NCI-H345 (cell line): ENCODE results near the gene MASP2.
"Not testable (repeated sequence)": the region's sequence is repeated elsewhere in the genome, so short reads cannot be mapped to it uniquely, and the experiment has no call there.

Experiments
- DNase-seq: peaks from one replicate; lab custom pipeline; 2025; lab: John Stamatoyannopoulos, UW

Gene MASP2

DNA sequence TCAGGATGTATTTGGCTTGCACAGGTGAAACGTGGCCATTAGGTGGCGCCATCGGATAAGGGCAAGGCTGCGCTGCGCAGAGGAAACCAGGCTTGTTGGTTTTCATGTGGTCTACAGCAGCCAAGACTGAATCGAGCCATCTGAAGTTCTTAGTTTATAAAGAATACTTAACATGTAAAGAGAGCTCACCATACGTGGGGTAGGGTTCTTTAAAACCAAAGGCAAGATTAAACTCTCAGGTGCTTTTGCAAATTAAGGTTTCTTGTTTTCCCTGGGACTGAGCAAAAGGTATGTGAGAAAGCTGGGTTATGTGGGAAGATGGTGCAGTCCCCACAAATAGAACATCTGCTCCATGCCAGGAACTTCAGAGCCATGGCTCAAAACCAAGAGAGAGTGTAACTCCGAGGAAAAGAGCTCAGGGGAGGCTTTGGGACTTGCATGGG, 9.3 kb downstream of the MASP2 start:
- DNase-seq = peak; percentile 88

DNA sequence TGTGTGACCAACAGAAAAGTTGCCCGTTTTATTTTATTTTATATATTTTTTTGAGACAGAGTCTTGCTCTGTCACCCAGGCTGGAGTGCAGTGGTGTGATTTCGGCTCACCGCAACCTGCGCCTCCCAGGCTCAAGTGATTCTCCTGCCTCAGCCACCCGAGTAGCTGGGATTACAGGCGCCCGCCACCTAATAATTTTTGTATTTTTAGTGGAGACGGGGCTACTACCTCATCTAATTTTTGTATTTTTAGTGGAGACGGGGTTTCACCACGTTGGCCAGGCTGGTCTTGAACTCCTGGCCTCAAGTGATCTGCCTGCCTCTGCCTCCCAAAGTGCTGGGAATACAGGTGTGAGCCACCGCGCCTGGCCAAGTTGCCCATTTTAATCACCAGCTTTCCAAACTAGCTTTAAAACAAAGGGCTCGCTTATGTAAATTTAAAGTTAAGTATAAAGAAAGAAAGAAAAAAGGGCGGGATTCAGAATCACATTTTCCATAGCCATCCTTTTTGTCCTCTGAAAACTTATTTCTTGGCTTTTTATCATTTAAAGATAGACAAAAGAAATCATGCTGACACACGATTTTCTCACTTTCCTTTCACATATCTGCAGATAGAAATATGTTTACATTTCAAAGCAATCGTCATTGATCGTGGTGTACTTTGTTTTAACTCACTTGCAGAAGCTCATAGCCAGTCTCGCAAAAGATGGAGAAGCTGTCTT, 9.9 kb downstream of the MASP2 start:
- not testable (repeated sequence) for DNase-seq

DNA sequence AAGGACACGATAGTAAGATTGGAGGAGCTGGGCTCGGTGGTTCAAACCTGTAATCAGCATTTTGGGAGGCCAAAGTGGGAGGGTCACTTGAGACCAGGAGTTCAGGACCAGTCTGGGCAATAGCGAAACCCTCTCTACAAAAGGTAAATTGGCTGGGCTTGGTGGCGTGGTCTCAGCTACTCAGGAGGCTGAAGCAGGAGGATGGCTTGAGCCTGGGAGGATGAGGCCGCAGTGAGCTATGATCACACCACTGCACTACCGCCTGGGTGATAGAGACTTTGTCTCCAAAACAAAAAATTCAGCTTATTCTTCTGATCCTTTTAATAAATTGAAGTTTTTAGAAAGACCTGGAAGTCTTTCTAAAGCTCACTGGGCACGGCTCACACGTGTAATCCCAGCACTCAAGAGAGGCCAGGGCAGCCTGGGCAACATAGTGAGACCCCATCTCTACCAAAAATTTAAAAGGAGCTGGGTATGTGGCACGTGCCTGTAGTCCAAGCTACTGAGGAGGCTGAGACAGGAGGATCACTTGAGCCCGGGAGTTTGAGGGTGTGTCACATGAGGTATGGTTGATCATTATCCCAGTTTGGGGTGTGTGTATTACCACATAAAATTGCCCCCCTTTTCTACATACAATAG, 15.3 kb downstream of the MASP2 start:
- no peak for DNase-seq

- DNase-seq = no peak
These were observed 16.2 kb downstream of the MASP2 start for GRCh38 chr1:11030865-11031264.

- no peak for DNase-seq
These were observed 19.0 kb downstream of the MASP2 start for GRCh38 chr1:11028018-11028417.

DNA sequence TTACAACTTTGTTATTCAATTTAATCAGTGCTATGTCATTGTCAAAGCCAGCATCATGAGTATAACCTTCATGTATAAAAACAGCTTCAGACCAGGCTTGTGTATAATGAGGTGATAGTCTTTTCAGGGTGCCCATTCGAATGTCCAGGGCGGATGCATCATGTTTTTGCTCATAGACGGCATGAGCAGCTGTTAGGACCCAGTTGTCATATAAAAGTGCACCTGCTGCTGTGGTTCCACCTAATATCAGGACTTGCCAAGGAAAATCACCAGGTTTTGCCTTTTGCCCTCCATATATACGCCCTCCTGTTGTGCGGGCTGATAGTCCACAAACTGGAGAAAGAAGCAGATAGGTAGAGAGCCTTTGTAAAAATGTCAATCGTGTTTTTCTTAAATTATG, 19.7 kb downstream of the MASP2 start:
- no peak for DNase-seq

GRCh38 chr1:11026903-11027302, 20.1 kb downstream of the MASP2 start:
- no peak for DNase-seq

- no peak for DNase-seq
These were observed 21.0 kb downstream of the MASP2 start for GRCh38 chr1:11026052-11026451.

GRCh38 chr1:11025618-11026017, 21.4 kb downstream of the MASP2 start:
- DNase-seq = no peak

- no peak for DNase-seq
These were observed 22.2 kb downstream of the MASP2 start for GRCh38 chr1:11024874-11025203.

DNA sequence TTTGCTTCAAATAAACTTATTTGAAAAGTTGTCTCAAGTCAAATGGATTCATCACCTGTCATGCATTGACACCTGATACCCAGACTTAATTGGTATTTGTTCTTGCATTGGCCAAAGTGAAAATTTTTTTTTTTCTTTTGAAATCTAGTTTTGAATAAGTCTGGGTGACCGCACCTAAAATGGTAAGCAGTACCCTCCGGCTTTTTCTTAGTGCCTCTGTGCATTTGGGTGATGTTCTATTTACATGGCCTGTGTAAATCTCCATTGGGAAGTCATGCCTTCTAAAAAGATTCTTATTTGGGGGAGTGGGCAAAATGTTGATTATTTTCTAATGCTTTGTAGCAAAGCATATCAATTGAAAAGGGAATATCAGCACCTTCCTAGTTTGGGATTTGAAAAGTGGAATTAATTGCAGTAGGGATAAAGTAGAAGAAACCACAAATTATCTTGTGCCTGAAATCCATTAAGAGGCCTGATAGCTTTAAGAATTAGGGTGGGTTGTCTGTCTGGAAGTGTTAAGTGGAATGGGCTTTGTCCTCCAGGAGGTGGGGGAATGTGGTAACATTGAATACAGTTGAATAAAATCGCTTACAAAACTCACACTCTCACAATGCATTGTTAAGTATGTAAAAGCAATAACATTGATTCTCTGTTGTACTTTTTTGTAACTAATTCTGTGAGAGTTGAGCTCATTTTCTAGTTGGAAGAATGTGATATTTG, 22.7 kb downstream of the MASP2 start:
- no peak for DNase-seq

DNA sequence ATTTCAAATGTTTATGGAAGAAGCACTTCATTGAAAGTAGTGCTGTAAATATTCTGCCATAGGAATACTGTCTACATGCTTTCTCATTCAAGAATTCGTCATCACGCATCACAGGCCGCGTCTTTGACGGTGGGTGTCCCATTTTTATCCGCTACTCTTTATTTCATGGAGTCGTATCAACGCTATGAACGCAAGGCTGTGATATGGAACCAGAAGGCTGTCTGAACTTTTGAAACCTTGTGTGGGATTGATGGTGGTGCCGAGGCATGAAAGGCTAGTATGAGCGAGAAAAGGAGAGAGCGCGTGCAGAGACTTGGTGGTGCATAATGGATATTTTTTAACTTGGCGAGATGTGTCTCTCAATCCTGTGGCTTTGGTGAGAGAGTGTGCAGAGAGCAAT, 23.8 kb downstream of the MASP2 start:
- no peak for DNase-seq

- DNase-seq = no peak
These were observed 27.1 kb downstream of the MASP2 start for GRCh38 chr1:11019971-11020370.

GRCh38 chr1:11019358-11019757, 27.7 kb downstream of the MASP2 start:
- DNase-seq = not testable (repeated sequence)

GRCh38 chr1:11013160-11013531, 33.9 kb downstream of the MASP2 start:
- no peak for DNase-seq

GRCh38 chr1:11012260-11013159, 34.5 kb downstream of the MASP2 start, which contains the start of gene TARDBP:
Gene TARDBP (plus strand): TSS chr1:11012654. CDS start chr1:11013728, 1,074 bp downstream.
- DNase-seq = peak; percentile 92

GRCh38 chr1:11000526-11000925, 46.5 kb downstream of the MASP2 start:
- DNase-seq = no peak

DNA sequence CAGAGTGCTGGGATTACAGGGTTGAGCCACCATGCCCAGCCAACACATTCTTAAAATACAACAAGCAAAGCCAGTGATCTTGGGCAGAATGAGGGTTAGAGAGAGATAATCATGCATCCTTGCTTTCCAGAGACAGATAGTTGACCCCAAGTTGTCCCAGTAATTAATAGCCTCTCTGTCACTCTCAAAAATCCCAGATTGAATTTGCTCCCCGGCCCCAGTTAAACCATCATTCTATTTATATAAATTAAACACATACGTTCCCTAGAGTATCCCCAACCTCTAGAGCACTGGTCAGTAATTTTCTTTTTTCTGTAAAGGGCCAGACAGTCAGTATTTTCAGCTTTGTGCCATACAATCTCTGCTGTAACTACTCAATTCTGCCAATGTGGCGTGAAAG, 50.9 kb downstream of the MASP2 start:
- DNase-seq = no peak

GRCh38 chr1:10992864-10993263, 54.2 kb downstream of the MASP2 start:
- no peak for DNase-seq

GRCh38 chr1:10992004-10992403, 55.0 kb downstream of the MASP2 start:
- not testable (repeated sequence) for DNase-seq

- no peak for DNase-seq
These were observed 56.2 kb downstream of the MASP2 start for GRCh38 chr1:10990828-10991227.

- DNase-seq = not testable (repeated sequence)
These were observed 57.0 kb downstream of the MASP2 start for GRCh38 chr1:10989920-10990516.
